ACC112 (cell line): ENCODE data around the gene APOA1.

Source experiments
- H2AFZ ChIP-seq: fragments of 200-600 bp; sonication (generic); one replicate; pipeline ENCODE4 v1.6.0; 2017; ENCODE audit warnings: antibody characterized with exemption, low read length; ENCODE audit not compliant: unreplicated experiment
- H3K27ac ChIP-seq: fragments of 200-600 bp; sonication (generic); 2 replicates; pipeline ENCODE4 v1.5.1; 2014; ENCODE audit warnings: low read depth, mild to moderate bottlenecking, antibody characterized with exemption, low read length, moderate library complexity
- H3K27me3 ChIP-seq: fragments of 200-600 bp; sonication (generic); 2 replicates; pipeline ENCODE4 v1.6.1; 2014; ENCODE audit warnings: mild to moderate bottlenecking, antibody characterized with exemption, low read length, moderate library complexity, mixed read lengths; ENCODE audit not compliant: insufficient read depth
- H3K36me3 ChIP-seq: fragments of 200-600 bp; sonication (generic); 2 replicates; pipeline ENCODE4 v1.6.1; 2016; ENCODE audit warnings: mild to moderate bottlenecking, antibody characterized with exemption, low read length, moderate library complexity, mixed read lengths; ENCODE audit not compliant: insufficient read depth
- H3K4me1 ChIP-seq: fragments of 200-600 bp; sonication (generic); one replicate; pipeline ENCODE4 v1.6.1; 2016; ENCODE audit warnings: low read length, mixed read lengths; ENCODE audit not compliant: insufficient read depth, unreplicated experiment, control insufficient read depth
- H3K4me3 ChIP-seq: fragments of 200-600 bp; sonication (generic); 2 replicates; pipeline ENCODE4 v1.5.1; 2014; ENCODE audit warnings: mild to moderate bottlenecking, low read depth, low read length
- H3K79me2 ChIP-seq: fragments of 200-600 bp; sonication (generic); one replicate; pipeline ENCODE4 v1.6.0; 2016; ENCODE audit warnings: low read length; ENCODE audit not compliant: control insufficient read depth, unreplicated experiment, insufficient read depth

The APOA1 gene

DNA sequence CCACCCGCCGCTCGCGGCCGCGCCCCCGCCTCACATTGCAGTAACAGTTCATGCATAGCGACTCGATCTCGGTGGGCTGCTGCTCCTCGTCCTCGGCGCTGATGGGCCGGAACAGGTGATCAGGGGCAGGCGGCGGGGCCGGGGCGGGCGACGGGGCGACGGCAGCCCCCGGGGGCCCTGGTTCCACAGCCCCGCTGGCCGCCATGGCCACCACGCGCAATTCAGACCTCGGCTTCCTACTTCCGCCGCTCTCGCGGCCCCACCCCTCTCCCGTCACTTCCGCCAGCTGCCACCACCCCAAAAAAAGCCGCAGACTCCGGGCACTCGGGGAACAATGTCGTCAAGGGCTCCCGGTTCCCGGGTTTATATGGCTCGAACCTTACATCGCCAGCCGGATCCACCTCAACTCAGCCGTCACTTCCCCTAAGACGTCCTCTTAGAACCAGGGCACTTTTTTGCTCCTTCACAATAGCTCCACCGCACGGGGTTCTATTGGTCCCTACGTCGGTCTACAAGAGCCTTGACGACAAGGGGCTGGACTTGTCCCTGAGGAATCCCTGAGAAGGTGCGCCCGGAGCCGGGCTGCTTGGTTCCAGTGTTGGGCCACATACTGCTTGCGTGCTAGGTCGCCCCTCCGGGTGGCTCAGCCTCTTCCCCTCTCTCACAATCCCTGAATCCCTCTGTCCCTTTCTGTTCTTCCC is 49.5 kb downstream of the APOA1 start, which contains the start of gene ZPR1:
Gene ZPR1, minus strand, starts transcription at position 238 of the 701 bp plus-strand sequence. Its CDS starts 33 bp downstream, at position 205.
- peak within 1 kb of the TSS; percentile 100 for H2AFZ ChIP-seq
- H3K27ac ChIP-seq: peak within 1 kb of the TSS; percentile 74
- H3K4me1 ChIP-seq: peaks cover 32% of the 10 kb centered on the region
- H3K79me2 ChIP-seq: peaks cover 21% of the 10 kb centered on the region
- no peaks in the 10 kb centered on the region for H3K27me3 ChIP-seq
- peak within 1 kb of the TSS; percentile 98 for H3K4me3 ChIP-seq
- peaks cover 30% of the 10 kb centered on the region for H3K36me3 ChIP-seq

DNA sequence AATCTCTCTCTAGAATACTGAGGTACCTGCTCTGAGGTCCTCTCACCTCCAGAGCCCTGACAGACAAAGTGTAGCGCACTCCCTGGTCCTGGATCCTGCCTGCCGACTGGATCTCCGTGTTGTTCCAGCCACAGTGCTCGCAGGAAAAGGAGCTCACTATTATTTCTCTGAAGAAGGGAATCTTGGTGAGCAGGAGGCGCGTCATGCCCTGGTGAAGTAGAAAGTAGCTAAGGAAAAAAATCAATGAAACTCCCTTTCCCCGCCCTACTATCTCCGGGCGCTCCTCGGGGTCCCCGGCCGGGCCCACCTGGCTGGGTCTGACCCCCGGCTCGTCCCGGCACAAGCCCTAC is 50.0 kb downstream of the APOA1 start:
- H2AFZ ChIP-seq: peak overlapping the region; percentile 100
- no peaks in the 10 kb centered on the region for H3K27me3 ChIP-seq
- H3K4me3 ChIP-seq: peak overlapping the region; percentile 98
- peak overlapping the region; percentile 74; the same call in 1 of the 2 replicates for H3K27ac ChIP-seq
- H3K36me3 ChIP-seq: peaks cover 35% of the 10 kb centered on the region
- peaks cover 21% of the 10 kb centered on the region for H3K79me2 ChIP-seq
- H3K4me1 ChIP-seq: peaks cover 28% of the 10 kb centered on the region

DNA sequence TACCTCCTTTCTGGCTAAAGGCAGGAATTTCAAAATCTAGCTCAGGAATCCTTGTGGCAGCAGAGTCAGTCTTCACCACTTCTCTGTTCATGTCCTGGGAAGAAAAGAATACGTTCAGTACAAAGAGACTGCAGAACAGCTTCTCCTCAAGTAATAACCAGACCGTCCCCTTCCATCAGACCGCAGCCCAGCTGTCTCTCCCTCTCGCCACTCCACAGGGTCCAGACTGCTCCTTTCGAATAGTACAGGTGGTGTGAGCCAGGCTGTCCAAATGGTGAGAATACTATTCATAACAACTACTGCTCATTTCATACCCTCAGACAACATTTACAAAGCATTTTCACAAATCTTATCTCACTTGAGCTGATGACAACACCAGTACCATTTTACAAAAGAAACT is 50.5 kb downstream of the APOA1 start:
- Histone ChIP-seq H3K79me2 (peaks cover 21% of the 10 kb centered on the region), H3K27ac (peak overlapping the region; percentile 74; the same call in 1 of the 2 replicates), H3K4me1 (peaks cover 25% of the 10 kb centered on the region), H3K27me3 (no peaks in the 10 kb centered on the region), H3K4me3 (peak overlapping the region; percentile 98), H3K36me3 (peaks cover 39% of the 10 kb centered on the region), H2AFZ (no peak overlapping the region)

DNA sequence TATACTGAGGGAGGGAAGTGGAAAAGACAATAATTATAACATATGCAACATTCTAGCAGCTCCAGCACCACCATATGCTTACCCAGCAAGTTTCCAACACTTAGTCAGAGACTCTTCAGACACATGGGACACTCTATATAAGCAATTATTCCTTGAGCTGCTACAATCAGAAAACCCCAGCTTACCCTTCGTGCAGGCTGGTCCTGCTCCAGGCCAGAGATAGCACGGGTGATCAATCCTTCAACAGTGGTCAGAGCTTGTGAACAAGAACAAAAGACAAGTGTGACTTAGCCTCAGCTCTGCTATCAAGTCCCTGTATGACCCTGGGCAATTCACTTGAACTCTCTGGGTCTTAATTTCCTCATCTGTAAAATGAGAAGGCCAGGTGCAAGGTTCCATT is 51.1 kb downstream of the APOA1 start:
- Histone ChIP-seq H3K36me3 (peaks cover 41% of the 10 kb centered on the region), H3K4me3 (peak overlapping the region; percentile 98)

More for the DNA sequence above, 51.1 kb downstream of the APOA1 start:
- Histone ChIP-seq H3K27ac (no peak overlapping the region), H3K27me3 (no peaks in the 10 kb centered on the region), H3K79me2 (peaks cover 21% of the 10 kb centered on the region), H3K4me1 (peaks cover 21% of the 10 kb centered on the region), H2AFZ (no peak overlapping the region)
